Neural progenitor cell (in vitro differentiated cells): ENCODE measurements around the gene CYSTM1.

Experiments used
- EZH2phosphoT487 ChIP-seq: fragments of 200-600 bp; sonication (generic); IDR thresholded peaks from 2 replicates; pipeline ENCODE4 v1.6.1; 2017; ENCODE audit warnings: antibody characterized with exemption
- TF ChIP-seq, protein P1 (sequence below): fragments of 200-600 bp; sonication (generic); IDR thresholded peaks from 2 replicates; pipeline ENCODE4 v1.5.1; 2017; ENCODE audit warnings: antibody characterized with exemption, mild to moderate bottlenecking

DNA sequence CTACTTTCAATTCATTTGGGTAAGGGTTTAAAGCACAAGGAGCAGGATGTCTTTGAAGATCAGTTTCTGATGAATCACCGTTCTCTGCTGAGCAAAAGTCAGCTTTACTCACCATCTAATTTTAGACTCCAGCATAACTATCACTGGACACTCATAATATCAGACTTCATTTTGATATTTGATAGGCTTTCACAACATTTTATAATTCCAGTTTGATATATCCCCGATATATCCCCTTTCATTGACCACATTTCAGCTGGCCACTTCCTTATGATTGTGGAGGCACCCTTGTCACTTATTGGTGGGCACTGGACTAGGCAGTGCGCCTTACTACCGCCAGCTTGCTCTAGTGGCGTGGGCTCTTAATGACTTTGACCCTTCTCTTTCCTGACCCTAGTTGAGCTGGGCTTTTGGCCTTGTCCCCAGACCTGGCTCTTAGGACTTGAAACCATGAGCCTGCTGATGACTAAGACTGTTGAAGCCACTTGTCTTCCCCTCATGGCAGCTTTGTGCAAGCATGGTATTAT lies 46.8 kb downstream of the CYSTM1 start:
- TF ChIP-seq, protein P1, sequence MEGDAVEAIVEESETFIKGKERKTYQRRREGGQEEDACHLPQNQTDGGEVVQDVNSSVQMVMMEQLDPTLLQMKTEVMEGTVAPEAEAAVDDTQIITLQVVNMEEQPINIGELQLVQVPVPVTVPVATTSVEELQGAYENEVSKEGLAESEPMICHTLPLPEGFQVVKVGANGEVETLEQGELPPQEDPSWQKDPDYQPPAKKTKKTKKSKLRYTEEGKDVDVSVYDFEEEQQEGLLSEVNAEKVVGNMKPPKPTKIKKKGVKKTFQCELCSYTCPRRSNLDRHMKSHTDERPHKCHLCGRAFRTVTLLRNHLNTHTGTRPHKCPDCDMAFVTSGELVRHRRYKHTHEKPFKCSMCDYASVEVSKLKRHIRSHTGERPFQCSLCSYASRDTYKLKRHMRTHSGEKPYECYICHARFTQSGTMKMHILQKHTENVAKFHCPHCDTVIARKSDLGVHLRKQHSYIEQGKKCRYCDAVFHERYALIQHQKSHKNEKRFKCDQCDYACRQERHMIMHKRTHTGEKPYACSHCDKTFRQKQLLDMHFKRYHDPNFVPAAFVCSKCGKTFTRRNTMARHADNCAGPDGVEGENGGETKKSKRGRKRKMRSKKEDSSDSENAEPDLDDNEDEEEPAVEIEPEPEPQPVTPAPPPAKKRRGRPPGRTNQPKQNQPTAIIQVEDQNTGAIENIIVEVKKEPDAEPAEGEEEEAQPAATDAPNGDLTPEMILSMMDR = no peak
- no peak for TF ChIP-seq EZH2phosphoT487
